Measurements from ENCODE around the gene SFXN1. TPM values are rescaled to one million over a fixed set of nuclear protein-coding genes. Genes with fewer than 3 reads are reported as not detected.

The SFXN1 gene
- total RNA-seq, 1 donor from 2014 or later = 19.9 TPM

DNA sequence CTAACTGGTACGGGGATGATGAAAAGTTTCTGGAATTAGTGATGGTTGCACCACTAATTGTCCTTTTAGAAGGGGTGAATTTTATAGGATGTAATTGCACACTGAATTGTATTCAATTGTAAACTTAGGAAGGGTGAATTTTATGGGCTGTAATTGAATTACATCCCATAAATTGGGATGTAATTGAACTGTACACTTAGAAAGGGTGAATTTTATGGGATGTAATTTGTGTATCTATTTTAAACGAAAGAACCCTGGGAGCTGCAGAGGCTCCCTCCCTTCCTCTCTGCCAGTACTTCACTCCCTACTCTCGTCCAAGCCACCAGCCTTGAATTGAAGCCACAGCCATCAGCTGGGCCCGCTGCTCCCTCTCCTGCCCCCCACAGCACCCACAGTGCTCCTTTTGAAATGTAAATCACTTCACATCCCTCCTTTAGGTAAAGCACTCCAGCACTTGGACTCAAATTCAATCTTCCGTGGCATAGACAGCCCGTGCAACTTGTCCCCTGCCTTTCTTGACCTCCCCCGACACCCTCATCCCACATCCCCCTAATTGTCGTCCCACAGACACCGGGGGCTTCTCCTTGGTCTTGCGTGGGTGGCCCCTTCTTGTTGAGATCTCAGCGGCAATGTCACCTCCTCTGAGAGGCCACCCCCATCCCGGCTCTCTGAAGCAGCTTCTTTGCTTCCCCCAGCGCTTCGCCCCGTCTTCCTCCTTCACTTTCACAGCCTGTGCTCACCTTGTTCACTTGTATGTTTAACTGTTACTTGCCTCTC, 95.3 kb downstream of the SFXN1 start:
- H3K36me3 ChIP-seq = no peaks in the 10 kb centered on the region
- no peak overlapping the region for H3K4me3 ChIP-seq
- intact Hi-C loops (cut with DNase I) = no loop called here
- TF ChIP-seq, protein P1, sequence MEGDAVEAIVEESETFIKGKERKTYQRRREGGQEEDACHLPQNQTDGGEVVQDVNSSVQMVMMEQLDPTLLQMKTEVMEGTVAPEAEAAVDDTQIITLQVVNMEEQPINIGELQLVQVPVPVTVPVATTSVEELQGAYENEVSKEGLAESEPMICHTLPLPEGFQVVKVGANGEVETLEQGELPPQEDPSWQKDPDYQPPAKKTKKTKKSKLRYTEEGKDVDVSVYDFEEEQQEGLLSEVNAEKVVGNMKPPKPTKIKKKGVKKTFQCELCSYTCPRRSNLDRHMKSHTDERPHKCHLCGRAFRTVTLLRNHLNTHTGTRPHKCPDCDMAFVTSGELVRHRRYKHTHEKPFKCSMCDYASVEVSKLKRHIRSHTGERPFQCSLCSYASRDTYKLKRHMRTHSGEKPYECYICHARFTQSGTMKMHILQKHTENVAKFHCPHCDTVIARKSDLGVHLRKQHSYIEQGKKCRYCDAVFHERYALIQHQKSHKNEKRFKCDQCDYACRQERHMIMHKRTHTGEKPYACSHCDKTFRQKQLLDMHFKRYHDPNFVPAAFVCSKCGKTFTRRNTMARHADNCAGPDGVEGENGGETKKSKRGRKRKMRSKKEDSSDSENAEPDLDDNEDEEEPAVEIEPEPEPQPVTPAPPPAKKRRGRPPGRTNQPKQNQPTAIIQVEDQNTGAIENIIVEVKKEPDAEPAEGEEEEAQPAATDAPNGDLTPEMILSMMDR (IDR thresholded peaks at IDR 0.05) = no peak
- H3K27ac ChIP-seq = no peak overlapping the region
- no peaks in the 10 kb centered on the region for H3K4me1 ChIP-seq
- no peaks in the 10 kb centered on the region for H3K9me3 ChIP-seq
- H3K27me3 ChIP-seq = peaks cover 15% of the 10 kb centered on the region
- no peak for DNase-seq
- no peak for ATAC-seq

DNA sequence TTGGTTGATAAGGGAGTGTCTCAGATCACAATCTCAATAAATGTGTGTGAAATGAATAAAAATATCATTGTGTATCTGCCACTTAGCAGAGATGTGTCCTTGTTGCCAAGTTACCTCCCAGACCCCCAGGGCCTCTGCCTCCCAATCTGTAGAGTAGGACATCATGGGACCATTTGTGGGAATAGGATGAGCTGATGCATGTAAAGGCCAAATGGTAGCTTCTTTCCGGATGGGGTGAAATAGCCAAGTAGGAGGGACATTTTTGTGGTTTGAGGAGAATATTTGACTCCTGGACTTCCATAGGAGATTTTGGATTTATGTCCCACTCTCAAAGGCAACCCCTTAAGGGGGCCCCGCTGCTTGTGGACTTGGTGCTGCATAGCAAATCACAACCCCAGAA, 96.9 kb downstream of the SFXN1 start:
- intact Hi-C loops (cut with DNase I) = no loop called here
- H3K4me3 ChIP-seq = no peak overlapping the region
- no peaks in the 10 kb centered on the region for H3K4me1 ChIP-seq
- no peak for DNase-seq
- ATAC-seq = no peak
- TF ChIP-seq, protein P1 (IDR thresholded peaks at IDR 0.05) = no peak
- no peaks in the 10 kb centered on the region for H3K9me3 ChIP-seq
- no peaks in the 10 kb centered on the region for H3K36me3 ChIP-seq
- H3K27ac ChIP-seq = no peak overlapping the region
- peaks cover 15% of the 10 kb centered on the region for H3K27me3 ChIP-seq

DNA sequence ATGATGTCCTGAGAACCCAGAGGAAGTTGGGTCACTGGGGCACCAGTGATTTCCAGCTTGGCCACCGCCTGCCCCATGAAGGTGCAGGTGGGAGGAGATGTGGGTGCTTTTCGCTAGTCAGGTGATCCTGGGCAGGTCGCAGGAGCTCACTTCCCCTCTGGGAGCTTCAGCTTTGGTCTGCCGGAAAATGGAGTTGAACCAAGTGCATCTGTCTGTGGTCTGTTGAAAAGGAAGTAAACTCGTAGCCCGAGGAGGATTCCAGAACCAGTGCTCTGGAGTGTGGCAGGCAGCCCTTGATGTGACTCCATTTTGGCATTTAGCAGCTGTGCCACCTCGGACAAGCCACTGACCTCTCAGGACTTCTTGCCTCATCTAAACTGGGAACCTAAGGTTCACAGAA, 97.7 kb downstream of the SFXN1 start:
- no peaks in the 10 kb centered on the region for H3K4me1 ChIP-seq
- no peaks in the 10 kb centered on the region for H3K36me3 ChIP-seq
- no peak for DNase-seq
- no peaks in the 10 kb centered on the region for H3K9me3 ChIP-seq
- peak; percentile 20 for ATAC-seq
- intact Hi-C loops (cut with DNase I) = no loop called here
- H3K27me3 ChIP-seq = peaks cover 15% of the 10 kb centered on the region
- TF ChIP-seq, protein P1 (IDR thresholded peaks at IDR 0.05) = no peak
- no peak overlapping the region for H3K4me3 ChIP-seq
- H3K27ac ChIP-seq = no peak overlapping the region

DNA sequence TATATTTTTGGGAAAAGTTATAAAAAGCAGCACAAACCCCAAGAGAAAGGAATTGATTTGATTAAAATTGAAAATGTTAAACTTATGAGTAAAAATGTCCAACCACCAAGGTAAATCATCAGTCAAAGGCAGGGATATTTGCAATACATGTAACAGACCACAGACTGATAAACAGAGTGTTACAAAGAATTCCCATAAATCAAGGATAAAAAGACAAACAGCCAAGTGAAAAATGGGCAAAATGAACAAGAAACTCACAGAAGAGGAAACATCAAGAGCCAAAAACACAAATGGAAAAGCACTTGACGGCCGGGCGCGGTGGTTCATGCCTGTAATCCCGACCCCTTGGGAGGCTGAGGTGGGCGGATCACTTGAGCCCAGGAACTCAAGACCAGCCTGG, 98.2 kb downstream of the SFXN1 start:
- no peaks in the 10 kb centered on the region for H3K9me3 ChIP-seq
- intact Hi-C loops (cut with DNase I) = no loop called here
- ATAC-seq (no peak), DNase-seq (no peak)
- peaks cover 14% of the 10 kb centered on the region for H3K27me3 ChIP-seq
- H3K36me3 ChIP-seq = no peaks in the 10 kb centered on the region
- H3K4me3 ChIP-seq = no peak overlapping the region
- TF ChIP-seq, protein P1 (IDR thresholded peaks at IDR 0.05) = no peak
- H3K27ac ChIP-seq = no peak overlapping the region
- H3K4me1 ChIP-seq = no peaks in the 10 kb centered on the region

Other genes starting within 250 kb of the SFXN1 start
- 0.58 TPM for gene DRD1, start 34.4 kb upstream of the SFXN1 start, total RNA-seq
- gene HRH2, start 179.5 kb downstream of the SFXN1 start, total RNA-seq = 8.2 TPM

Data from upper lobe of right lung (tissue), 1 donor.